Neural cell (in vitro differentiated cells): ENCODE data around the gene FOXK2. TPM values are rescaled to one million over a fixed set of nuclear protein-coding genes. Genes with fewer than 3 reads are reported as not detected.
"Not testable (repeated sequence)": the region's sequence is repeated elsewhere in the genome, so short reads cannot be mapped to it uniquely, and the experiment has no call there.

Source experiments
- H2AFZ ChIP-seq: fragments of 200-600, 300-800 bp; sonication (generic), shearing (Covaris generic); 2 replicates; pipeline ENCODE4 v1.6.0; 2014; ENCODE audit warnings: low read depth, mild to moderate bottlenecking, antibody characterized with exemption, low read length, moderate library complexity
- H3F3A ChIP-seq: fragments of 200-600 bp; shearing (Covaris generic); 2 replicates; pipeline ENCODE4 v1.6.1; 2016; ENCODE audit warnings: mild to moderate bottlenecking, moderate library complexity, mixed read lengths, antibody characterized with exemption, low read length; ENCODE audit not compliant: insufficient read depth, poor library complexity, severe bottlenecking
- H3K27ac ChIP-seq: fragments of 200-600, 300-800 bp; sonication (generic), shearing (Covaris generic); 2 replicates; pipeline ENCODE4 v1.5.1; 2014; ENCODE audit warnings: mild to moderate bottlenecking, low read length, moderate library complexity
- H3K27me3 ChIP-seq: fragments of 300-800, 200-600 bp; sonication (generic), shearing (Covaris generic); 2 replicates; pipeline ENCODE4 v1.6.0; 2014; ENCODE audit warnings: mild to moderate bottlenecking, low read depth, low read length, moderate library complexity; ENCODE audit not compliant: insufficient read depth
- H3K36me3 ChIP-seq: fragments of 300-800, 200-600 bp; sonication (generic), shearing (Covaris generic); 2 replicates; pipeline ENCODE4 v1.5.1; 2014; ENCODE audit warnings: mild to moderate bottlenecking, antibody characterized with exemption, low read length, moderate library complexity; ENCODE audit not compliant: insufficient read depth
- H3K4me2 ChIP-seq: fragments of 300-800, 200-600 bp; sonication (generic), shearing (Covaris generic); 2 replicates; pipeline ENCODE4 v1.6.0; 2014; ENCODE audit warnings: mild to moderate bottlenecking, low read length
- H3K4me3 ChIP-seq: fragments of 300-800, 200-600 bp; sonication (generic), shearing (Covaris generic); 2 replicates; pipeline ENCODE4 v1.5.1; 2014; ENCODE audit warnings: mild to moderate bottlenecking, low read length, moderate library complexity
- H3K79me2 ChIP-seq: fragments of 200-600 bp; shearing (Covaris generic); replicated peaks from 2 replicates; pipeline ENCODE4 v1.6.0; 2014; ENCODE audit warnings: mild to moderate bottlenecking, low read length, moderate library complexity; ENCODE audit not compliant: insufficient read depth
- H3K9ac ChIP-seq: fragments of 300-800, 200-600 bp; sonication (generic), shearing (Covaris generic); 2 replicates; pipeline ENCODE4 v1.6.1; 2016; ENCODE audit warnings: mild to moderate bottlenecking, low read length, mixed read lengths
- H3K9me2 ChIP-seq: fragments of 200-600 bp; shearing (Covaris generic); 2 replicates; pipeline ENCODE4 v1.6.1; 2016; ENCODE audit warnings: mild to moderate bottlenecking, low read length, mixed read lengths; ENCODE audit not compliant: insufficient read depth
- H3K9me3 ChIP-seq: fragments of 200-600, 300-800 bp; sonication (generic), shearing (Covaris generic); 2 replicates; pipeline ENCODE4 v1.6.1; 2016; ENCODE audit warnings: mild to moderate bottlenecking, mixed run types, low read length, moderate library complexity, mixed read lengths
- H4K20me1 ChIP-seq: fragments of 200-600 bp; shearing (Covaris generic); 2 replicates; pipeline ENCODE4 v1.6.1; 2016; ENCODE audit warnings: mild to moderate bottlenecking, mixed run types; ENCODE audit not compliant: insufficient read depth
- EP300 ChIP-seq: fragments of 450-650 bp; conservative IDR thresholded peaks from 2 replicates; pipeline ENCODE4 v1.6.1; 2014; ENCODE audit warnings: antibody characterized with exemption, mild to moderate bottlenecking, moderate library complexity; ENCODE audit not compliant: poor library complexity, severe bottlenecking
- EZH2 ChIP-seq: fragments of 200-600, 300-800 bp; shearing (Covaris generic), sonication (generic); IDR thresholded peaks from 2 replicates; pipeline ENCODE4 v1.6.1; 2014; ENCODE audit warnings: antibody characterized with exemption, low read length, borderline replicate concordance, mild to moderate bottlenecking; ENCODE audit not compliant: insufficient read depth, poor library complexity, severe bottlenecking
- MXI1 ChIP-seq: fragments of 450-650 bp; conservative IDR thresholded peaks from 2 replicates; pipeline ENCODE4 v1.6.1; 2014; ENCODE audit warnings: antibody characterized with exemption, mild to moderate bottlenecking; ENCODE audit not compliant: poor library complexity, severe bottlenecking
- POLR2AphosphoS5 ChIP-seq: IDR thresholded peaks from 2 replicates; pipeline ENCODE4 v1.6.1; 2012
- RAD21 ChIP-seq: fragments of 450-650 bp; conservative IDR thresholded peaks from 2 replicates; pipeline ENCODE4 v1.6.1; 2014; ENCODE audit warnings: antibody characterized with exemption, mild to moderate bottlenecking, moderate library complexity
- SMC3 ChIP-seq: fragments of 450-650 bp; conservative IDR thresholded peaks from 2 replicates; pipeline ENCODE4 v1.6.1; 2014; ENCODE audit warnings: antibody characterized with exemption, mild to moderate bottlenecking, moderate library complexity; ENCODE audit not compliant: poor library complexity
- TAF1 ChIP-seq: IDR thresholded peaks from 2 replicates; pipeline ENCODE4 v1.6.1; 2012; ENCODE audit warnings: low read depth
- polyA plus RNA-seq: library from polyadenylated mRNA; depleted of rRNA; stranded (reverse); fragments of >200 nt; gene quantifications from 2 replicates; pipeline ENCODE4 v1.2.3, GENCODE V29; 2014
- TF ChIP-seq, protein P1 (sequence below): IDR thresholded peaks from 2 replicates; pipeline ENCODE4 v1.6.1; 2012; ENCODE audit warnings: borderline replicate concordance
- TF ChIP-seq, protein P2 (sequence below): fragments of 450-650 bp; IDR thresholded peaks from 2 replicates; pipeline ENCODE4 v1.5.1; 2014; ENCODE audit warnings: antibody characterized with exemption, mild to moderate bottlenecking, moderate library complexity; ENCODE audit not compliant: poor library complexity, severe bottlenecking

FOXK2 gene
- polyA plus RNA-seq, 1 donor from 2014 or later, result 24.4 TPM

DNA sequence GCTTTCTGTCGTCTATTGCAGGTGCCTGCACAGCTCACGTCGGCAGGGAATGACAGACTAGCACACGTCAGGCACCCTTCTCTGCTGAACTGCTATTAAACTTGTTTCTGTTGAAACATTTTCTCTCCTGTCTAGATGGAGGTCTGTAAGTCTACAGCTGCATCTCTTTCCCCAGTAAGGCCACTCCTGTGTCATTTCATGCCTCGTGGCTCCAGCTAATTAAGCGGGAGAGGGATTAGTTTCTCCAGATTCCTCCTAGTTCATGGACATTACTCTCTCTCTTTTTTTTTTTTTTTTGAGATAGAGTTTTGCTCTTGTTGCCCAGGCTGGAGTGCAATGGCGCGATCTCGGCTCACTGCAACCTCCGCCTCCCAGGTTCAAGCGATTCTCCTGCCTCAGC, 54.5 kb downstream of the FOXK2 start:
- Histone ChIP-seq H3K9ac (no peak overlapping the region), H3K4me3 (no peak overlapping the region), H3K9me2 (no peaks in the 10 kb centered on the region), H3K4me2 (no peak overlapping the region), H3K36me3 (no peaks in the 10 kb centered on the region), H3K27me3 (no peaks in the 10 kb centered on the region), H2AFZ (no peak overlapping the region), H3K79me2 (no peaks in the 10 kb centered on the region), H3F3A (no peaks in the 10 kb centered on the region), H3K27ac (no peak overlapping the region), H4K20me1 (no peaks in the 10 kb centered on the region), H3K9me3 (no peaks in the 10 kb centered on the region)
- no peak for TF ChIP-seq EP300
- TF ChIP-seq EZH2, result no peak
- TF ChIP-seq, protein P1, sequence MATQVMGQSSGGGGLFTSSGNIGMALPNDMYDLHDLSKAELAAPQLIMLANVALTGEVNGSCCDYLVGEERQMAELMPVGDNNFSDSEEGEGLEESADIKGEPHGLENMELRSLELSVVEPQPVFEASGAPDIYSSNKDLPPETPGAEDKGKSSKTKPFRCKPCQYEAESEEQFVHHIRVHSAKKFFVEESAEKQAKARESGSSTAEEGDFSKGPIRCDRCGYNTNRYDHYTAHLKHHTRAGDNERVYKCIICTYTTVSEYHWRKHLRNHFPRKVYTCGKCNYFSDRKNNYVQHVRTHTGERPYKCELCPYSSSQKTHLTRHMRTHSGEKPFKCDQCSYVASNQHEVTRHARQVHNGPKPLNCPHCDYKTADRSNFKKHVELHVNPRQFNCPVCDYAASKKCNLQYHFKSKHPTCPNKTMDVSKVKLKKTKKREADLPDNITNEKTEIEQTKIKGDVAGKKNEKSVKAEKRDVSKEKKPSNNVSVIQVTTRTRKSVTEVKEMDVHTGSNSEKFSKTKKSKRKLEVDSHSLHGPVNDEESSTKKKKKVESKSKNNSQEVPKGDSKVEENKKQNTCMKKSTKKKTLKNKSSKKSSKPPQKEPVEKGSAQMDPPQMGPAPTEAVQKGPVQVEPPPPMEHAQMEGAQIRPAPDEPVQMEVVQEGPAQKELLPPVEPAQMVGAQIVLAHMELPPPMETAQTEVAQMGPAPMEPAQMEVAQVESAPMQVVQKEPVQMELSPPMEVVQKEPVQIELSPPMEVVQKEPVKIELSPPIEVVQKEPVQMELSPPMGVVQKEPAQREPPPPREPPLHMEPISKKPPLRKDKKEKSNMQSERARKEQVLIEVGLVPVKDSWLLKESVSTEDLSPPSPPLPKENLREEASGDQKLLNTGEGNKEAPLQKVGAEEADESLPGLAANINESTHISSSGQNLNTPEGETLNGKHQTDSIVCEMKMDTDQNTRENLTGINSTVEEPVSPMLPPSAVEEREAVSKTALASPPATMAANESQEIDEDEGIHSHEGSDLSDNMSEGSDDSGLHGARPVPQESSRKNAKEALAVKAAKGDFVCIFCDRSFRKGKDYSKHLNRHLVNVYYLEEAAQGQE, result no peak
- TF ChIP-seq, protein P2, sequence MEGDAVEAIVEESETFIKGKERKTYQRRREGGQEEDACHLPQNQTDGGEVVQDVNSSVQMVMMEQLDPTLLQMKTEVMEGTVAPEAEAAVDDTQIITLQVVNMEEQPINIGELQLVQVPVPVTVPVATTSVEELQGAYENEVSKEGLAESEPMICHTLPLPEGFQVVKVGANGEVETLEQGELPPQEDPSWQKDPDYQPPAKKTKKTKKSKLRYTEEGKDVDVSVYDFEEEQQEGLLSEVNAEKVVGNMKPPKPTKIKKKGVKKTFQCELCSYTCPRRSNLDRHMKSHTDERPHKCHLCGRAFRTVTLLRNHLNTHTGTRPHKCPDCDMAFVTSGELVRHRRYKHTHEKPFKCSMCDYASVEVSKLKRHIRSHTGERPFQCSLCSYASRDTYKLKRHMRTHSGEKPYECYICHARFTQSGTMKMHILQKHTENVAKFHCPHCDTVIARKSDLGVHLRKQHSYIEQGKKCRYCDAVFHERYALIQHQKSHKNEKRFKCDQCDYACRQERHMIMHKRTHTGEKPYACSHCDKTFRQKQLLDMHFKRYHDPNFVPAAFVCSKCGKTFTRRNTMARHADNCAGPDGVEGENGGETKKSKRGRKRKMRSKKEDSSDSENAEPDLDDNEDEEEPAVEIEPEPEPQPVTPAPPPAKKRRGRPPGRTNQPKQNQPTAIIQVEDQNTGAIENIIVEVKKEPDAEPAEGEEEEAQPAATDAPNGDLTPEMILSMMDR, result no peak
- no peak for TF ChIP-seq MXI1
- TF ChIP-seq TAF1, result no peak
- no peak for TF ChIP-seq POLR2AphosphoS5
- no peak for TF ChIP-seq RAD21
- no peak for TF ChIP-seq SMC3

DNA sequence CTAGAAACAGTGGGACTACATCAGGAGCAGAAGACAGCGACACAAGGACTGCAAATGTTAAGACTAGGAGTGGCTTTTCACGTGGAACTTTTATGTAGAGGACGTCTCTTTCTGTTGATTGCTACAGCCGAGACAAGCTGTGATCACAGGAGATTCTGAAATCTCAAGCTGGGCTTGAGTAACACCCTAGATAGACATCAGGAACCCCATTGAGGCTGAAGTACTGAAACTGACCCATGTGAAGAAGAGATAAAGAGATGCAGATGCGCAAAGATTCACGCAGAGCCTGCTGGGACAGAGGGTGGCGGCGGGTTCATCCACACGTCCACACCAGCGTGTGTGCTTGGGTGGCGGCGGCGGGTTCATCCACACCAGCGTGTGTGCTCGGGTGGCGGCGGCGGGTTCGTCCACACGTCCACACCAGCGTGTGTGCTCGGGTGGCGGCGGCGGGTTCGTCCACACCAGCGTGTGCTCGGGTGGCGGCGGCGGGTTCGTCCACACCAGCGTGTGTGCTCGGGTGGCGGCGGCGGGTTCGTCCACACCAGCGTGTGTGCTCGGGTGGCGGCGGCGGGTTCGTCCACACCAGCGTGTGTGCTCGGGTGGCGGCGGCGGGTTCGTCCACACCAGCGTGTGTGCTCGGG, 56.2 kb downstream of the FOXK2 start:
- H3K79me2 ChIP-seq, H3K36me3 ChIP-seq, H3K4me3 ChIP-seq, H4K20me1 ChIP-seq, H3K9ac ChIP-seq, H3K9me3 ChIP-seq, H2AFZ ChIP-seq, H3F3A ChIP-seq, H3K27me3 ChIP-seq, H3K9me2 ChIP-seq, H3K4me2 ChIP-seq, H3K27ac ChIP-seq: not testable (repeated sequence)

DNA sequence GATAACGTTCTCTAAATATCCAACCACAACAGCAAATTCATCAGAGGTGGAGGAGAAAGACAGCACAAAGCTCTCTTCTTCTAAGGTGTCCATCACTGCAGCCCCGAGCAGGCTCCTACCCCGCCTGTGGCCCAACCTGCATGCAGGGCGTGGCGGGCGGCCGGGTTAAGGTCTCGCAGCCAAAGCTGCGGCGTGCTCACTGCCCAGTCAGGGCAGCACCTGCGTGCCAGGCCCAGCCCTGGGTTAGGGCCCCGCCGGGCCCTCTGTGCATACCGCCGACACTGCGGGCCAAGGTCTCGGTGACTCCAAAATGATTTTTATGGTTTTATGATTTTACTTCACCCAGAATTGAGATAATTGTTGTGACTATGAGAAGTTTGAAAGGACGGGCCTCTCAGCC, 57.8 kb downstream of the FOXK2 start:
- H3K9me3 ChIP-seq, result no peaks in the 10 kb centered on the region
- no peak overlapping the region for H3K9ac ChIP-seq
- TF ChIP-seq TAF1, result no peak
- TF ChIP-seq, protein P2, result no peak
- no peak for TF ChIP-seq MXI1
- TF ChIP-seq POLR2AphosphoS5, result no peak
- TF ChIP-seq EP300, result no peak
- TF ChIP-seq RAD21, result no peak
- no peak for TF ChIP-seq EZH2
- TF ChIP-seq, protein P1, result no peak
- no peak for TF ChIP-seq SMC3
- H3K27me3 ChIP-seq, result no peaks in the 10 kb centered on the region
- H4K20me1 ChIP-seq, result no peaks in the 10 kb centered on the region
- H3F3A ChIP-seq, result no peaks in the 10 kb centered on the region
- H3K4me2 ChIP-seq, result no peak overlapping the region
- H3K9me2 ChIP-seq, result no peaks in the 10 kb centered on the region
- no peaks in the 10 kb centered on the region for H3K36me3 ChIP-seq
- no peaks in the 10 kb centered on the region for H3K79me2 ChIP-seq
- H3K4me3 ChIP-seq, result no peak overlapping the region
- no peak overlapping the region for H3K27ac ChIP-seq
- H2AFZ ChIP-seq, result no peak overlapping the region
